Measurements from ENCODE around the gene AIFM2. TPM values are rescaled to one million over a fixed set of nuclear protein-coding genes. Genes with fewer than 3 reads are reported as not detected.

AIFM2 gene
- total RNA-seq, 1 donor from 2014 or later, result 11.7 TPM

GRCh38 chr10:70068925-70069324 lies 63.7 kb downstream of the AIFM2 start:
- Mint-ChIP-seq H3K36me3 (ENCODE audit: unreplicated experiment) (peaks cover 5% of the 10 kb centered on the region), H3K4me1 (ENCODE audit: unreplicated experiment) (no peaks in the 10 kb centered on the region), H3K27me3 (ENCODE audit: unreplicated experiment) (no peaks in the 10 kb centered on the region)

GRCh38 chr10:70067586-70067985 lies 65.0 kb downstream of the AIFM2 start:
- Mint-ChIP-seq H3K27ac (ENCODE audit: unreplicated experiment) (no peak overlapping the region), H3K4me1 (ENCODE audit: unreplicated experiment) (no peaks in the 10 kb centered on the region), H3K36me3 (ENCODE audit: unreplicated experiment) (peaks cover 5% of the 10 kb centered on the region), H3K9me3 (ENCODE audit: unreplicated experiment) (no peaks in the 10 kb centered on the region), H3K4me3 (ENCODE audit: unreplicated experiment) (no peak overlapping the region), H3K27me3 (ENCODE audit: unreplicated experiment) (no peaks in the 10 kb centered on the region)
- TF ChIP-seq CTCF (IDR thresholded peaks at IDR 0.05), result no peak
- no peak for DNase-seq (ENCODE audit: extremely low spot score, unreplicated experiment)

More at GRCh38 chr10:70068925-70069324, 63.7 kb downstream of the AIFM2 start:
- H3K27ac Mint-ChIP-seq (ENCODE audit: unreplicated experiment), result no peak overlapping the region
- no peak for DNase-seq (ENCODE audit: extremely low spot score, unreplicated experiment)
- TF ChIP-seq CTCF (IDR thresholded peaks at IDR 0.05), result no peak
- no peak overlapping the region for H3K4me3 Mint-ChIP-seq (ENCODE audit: unreplicated experiment)
- H3K9me3 Mint-ChIP-seq (ENCODE audit: unreplicated experiment), result no peaks in the 10 kb centered on the region

DNA sequence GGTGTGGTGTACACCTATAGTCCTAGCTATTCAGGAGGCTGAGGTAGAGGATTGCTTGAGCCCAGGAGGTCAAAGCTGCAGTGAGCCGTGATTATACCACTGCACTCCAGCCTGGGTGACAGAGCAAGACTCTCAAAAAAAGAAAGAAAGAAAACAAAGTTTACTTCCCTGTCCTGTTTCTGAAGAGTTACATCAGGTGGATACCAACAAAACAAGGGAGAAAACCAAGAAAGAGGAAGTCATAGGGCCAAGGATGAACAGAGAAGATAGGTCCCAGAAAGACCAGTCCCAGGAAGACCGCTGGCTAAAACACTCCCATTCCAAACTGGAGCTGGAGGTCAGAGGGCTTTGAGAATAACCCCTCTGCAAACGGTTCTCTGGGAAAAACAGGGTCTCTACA lies 66.4 kb downstream of the AIFM2 start:
- H3K9me3 Mint-ChIP-seq (ENCODE audit: unreplicated experiment), result no peaks in the 10 kb centered on the region
- DNase-seq (ENCODE audit: extremely low spot score, unreplicated experiment), result no peak
- H3K4me1 Mint-ChIP-seq (ENCODE audit: unreplicated experiment), result no peaks in the 10 kb centered on the region
- TF ChIP-seq CTCF (IDR thresholded peaks at IDR 0.05), result no peak
- no peak overlapping the region for H3K4me3 Mint-ChIP-seq (ENCODE audit: unreplicated experiment)
- peaks cover 5% of the 10 kb centered on the region for H3K36me3 Mint-ChIP-seq (ENCODE audit: unreplicated experiment)
- no peaks in the 10 kb centered on the region for H3K27me3 Mint-ChIP-seq (ENCODE audit: unreplicated experiment)
- H3K27ac Mint-ChIP-seq (ENCODE audit: unreplicated experiment), result no peak overlapping the region

GRCh38 chr10:70064486-70064885 lies 68.1 kb downstream of the AIFM2 start:
- Mint-ChIP-seq H3K4me3 (ENCODE audit: unreplicated experiment) (no peak overlapping the region), H3K9me3 (ENCODE audit: unreplicated experiment) (no peaks in the 10 kb centered on the region), H3K4me1 (ENCODE audit: unreplicated experiment) (no peaks in the 10 kb centered on the region), H3K36me3 (ENCODE audit: unreplicated experiment) (peaks cover 5% of the 10 kb centered on the region), H3K27me3 (ENCODE audit: unreplicated experiment) (no peaks in the 10 kb centered on the region), H3K27ac (ENCODE audit: unreplicated experiment) (no peak overlapping the region)
- no peak for DNase-seq (ENCODE audit: extremely low spot score, unreplicated experiment)
- no peak for TF ChIP-seq CTCF (IDR thresholded peaks at IDR 0.05)

- TF ChIP-seq CTCF (IDR thresholded peaks at IDR 0.05), result no peak
- H3K4me1 Mint-ChIP-seq (ENCODE audit: unreplicated experiment), result no peaks in the 10 kb centered on the region
- H3K4me3 Mint-ChIP-seq (ENCODE audit: unreplicated experiment), result no peak overlapping the region
- H3K27me3 Mint-ChIP-seq (ENCODE audit: unreplicated experiment), result no peaks in the 10 kb centered on the region
- H3K27ac Mint-ChIP-seq (ENCODE audit: unreplicated experiment), result no peak overlapping the region
- H3K9me3 Mint-ChIP-seq (ENCODE audit: unreplicated experiment), result no peaks in the 10 kb centered on the region
- peaks cover 5% of the 10 kb centered on the region for H3K36me3 Mint-ChIP-seq (ENCODE audit: unreplicated experiment)
- no peak for DNase-seq (ENCODE audit: extremely low spot score, unreplicated experiment)
Observed at GRCh38 chr10:70063418-70064098, 69.1 kb downstream of the AIFM2 start.

Other genes with a start within 250 kb of the AIFM2 start
- 31.2 and 36.5 TPM in 2 replicates for gene MACROH2A2, start 80.0 kb downstream of the AIFM2 start, total RNA-seq
- 13.8 and 15.6 TPM in 2 replicates for gene TYSND1, start 13.9 kb upstream of the AIFM2 start, total RNA-seq
- gene SAR1A, start 37.7 kb upstream of the AIFM2 start, total RNA-seq, result 143 and 168 TPM in 2 replicates
- 59.8 and 60.4 TPM in 2 replicates for gene PPA1, start 100.6 kb upstream of the AIFM2 start, total RNA-seq
- gene NPFFR1, start 151.2 kb upstream of the AIFM2 start, total RNA-seq, result not detected in 2 replicates
- 4.0 and 5.8 TPM in 2 replicates for gene LRRC20, start 249.8 kb upstream of the AIFM2 start, total RNA-seq

Measured in osteocyte (in vitro differentiated cells).